Testis (tissue), 2 donors: ENCODE data around the gene KLHL29.

ENCODE experiments used
- POLR2A ChIP-seq: fragments of 450-650 bp; IDR thresholded peaks from one replicate; pipeline ENCODE4 v1.6.1; 2017; ENCODE audit warnings: antibody characterized with exemption, mild to moderate bottlenecking, moderate library complexity
- TF ChIP-seq, protein P1 (sequence below), 3 experiments: fragments of 450-650 bp in 2 of 3; fragments of 200-600 bp in 1 of 3; sonication (generic) in 1 of 3; IDR thresholded peaks; one replicate each; pipeline ENCODE4 v1.5.1; 2016 to 2019; ENCODE audit warnings: antibody characterized with exemption in 3 of 3, mild to moderate bottlenecking in 2 of 3, moderate library complexity in 1 of 3

DNA sequence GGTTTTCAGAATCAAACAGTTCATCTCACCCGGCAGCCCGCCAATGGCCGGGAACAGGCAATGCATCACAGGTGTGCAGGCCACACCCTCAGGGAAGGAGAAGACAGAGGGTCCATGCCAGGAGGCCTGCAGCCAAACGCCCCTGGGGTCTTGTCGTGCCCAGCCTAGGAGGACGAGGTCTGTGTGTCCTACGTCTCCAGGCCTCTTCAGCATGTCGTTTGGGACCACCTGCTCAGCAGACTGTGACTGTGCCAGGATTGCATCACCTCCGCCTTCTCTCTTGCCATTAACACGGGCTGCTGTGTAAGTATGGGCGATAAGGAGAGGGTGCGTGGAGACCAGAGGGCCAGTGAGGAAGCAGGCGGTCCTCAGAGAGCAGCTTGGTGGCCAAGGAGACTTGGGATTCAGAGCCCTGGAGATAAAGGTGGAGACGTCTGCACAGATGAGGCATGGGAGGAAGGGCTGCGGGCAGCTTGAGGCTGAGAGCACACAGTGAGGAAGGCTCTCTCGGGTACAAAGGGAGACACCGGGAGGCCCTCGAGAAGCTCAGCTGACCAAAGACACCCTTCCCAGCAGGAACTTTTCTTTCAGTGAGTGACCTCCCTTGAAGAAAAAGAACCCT lies 37.4 kb upstream of the KLHL29 start:
- TF ChIP-seq, protein P1, sequence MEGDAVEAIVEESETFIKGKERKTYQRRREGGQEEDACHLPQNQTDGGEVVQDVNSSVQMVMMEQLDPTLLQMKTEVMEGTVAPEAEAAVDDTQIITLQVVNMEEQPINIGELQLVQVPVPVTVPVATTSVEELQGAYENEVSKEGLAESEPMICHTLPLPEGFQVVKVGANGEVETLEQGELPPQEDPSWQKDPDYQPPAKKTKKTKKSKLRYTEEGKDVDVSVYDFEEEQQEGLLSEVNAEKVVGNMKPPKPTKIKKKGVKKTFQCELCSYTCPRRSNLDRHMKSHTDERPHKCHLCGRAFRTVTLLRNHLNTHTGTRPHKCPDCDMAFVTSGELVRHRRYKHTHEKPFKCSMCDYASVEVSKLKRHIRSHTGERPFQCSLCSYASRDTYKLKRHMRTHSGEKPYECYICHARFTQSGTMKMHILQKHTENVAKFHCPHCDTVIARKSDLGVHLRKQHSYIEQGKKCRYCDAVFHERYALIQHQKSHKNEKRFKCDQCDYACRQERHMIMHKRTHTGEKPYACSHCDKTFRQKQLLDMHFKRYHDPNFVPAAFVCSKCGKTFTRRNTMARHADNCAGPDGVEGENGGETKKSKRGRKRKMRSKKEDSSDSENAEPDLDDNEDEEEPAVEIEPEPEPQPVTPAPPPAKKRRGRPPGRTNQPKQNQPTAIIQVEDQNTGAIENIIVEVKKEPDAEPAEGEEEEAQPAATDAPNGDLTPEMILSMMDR (IDR thresholded peaks at IDR 0.05), result no peak
- no peak for TF ChIP-seq POLR2A
